Activated T-cell treated with anti-CD3 and anti-CD28 coated beads for 48 hours (primary cell): ENCODE measurements around the gene CFDP1.

Experiments used
- DNase-seq: peaks from one replicate; pipeline ENCODE4 v3.0.0-alpha.2; 2020; ENCODE audit warnings: low read depth

CFDP1 gene

DNA sequence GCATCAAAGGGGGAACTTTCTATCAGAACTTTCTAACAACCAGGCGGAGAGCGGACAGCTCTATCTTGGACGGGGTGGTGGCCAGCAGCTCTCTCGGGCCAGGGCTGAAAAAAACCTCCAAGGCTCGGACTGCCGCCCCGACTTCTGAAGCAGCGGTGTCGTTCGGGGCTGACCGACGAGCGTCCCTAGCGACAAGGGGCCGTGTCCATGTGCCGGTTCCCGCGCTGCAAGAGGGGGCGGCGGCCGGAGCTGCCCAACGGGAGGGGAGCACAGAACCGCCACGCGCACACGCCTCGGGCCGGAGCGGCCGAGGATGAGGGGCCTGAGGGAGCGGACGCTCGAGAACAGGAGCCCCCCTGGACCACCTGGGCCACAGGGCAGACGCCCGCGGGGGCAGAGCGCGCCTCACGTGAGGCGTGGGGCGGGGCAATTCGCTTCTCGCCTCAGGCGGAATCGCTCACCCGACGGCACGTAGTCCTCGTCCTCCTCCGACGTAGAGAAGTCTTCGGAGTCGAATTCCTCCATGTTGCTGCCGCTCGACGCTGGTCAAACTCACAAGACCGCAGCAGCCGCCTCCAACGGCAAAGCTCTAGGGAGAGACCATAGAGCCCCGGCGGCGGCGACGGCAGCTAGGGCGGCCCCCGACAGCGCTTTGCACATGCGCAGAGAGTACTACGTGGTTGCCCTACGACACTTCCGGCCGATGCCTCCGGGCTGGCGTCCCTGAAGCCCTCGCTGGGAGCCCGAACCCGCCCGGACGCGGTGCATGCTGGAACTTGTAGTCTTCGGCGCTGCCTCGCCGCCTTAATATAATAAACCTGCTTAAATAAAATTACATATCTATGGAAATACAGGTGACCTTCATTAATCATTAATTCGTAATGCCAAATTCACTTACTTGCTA lies at the start of gene CFDP1:
CFDP1 (minus strand) TSS at position 676 of the 904 bp plus-strand sequence; CDS start at position 525, 151 bp downstream.
- peak; percentile 91 for DNase-seq

DNA sequence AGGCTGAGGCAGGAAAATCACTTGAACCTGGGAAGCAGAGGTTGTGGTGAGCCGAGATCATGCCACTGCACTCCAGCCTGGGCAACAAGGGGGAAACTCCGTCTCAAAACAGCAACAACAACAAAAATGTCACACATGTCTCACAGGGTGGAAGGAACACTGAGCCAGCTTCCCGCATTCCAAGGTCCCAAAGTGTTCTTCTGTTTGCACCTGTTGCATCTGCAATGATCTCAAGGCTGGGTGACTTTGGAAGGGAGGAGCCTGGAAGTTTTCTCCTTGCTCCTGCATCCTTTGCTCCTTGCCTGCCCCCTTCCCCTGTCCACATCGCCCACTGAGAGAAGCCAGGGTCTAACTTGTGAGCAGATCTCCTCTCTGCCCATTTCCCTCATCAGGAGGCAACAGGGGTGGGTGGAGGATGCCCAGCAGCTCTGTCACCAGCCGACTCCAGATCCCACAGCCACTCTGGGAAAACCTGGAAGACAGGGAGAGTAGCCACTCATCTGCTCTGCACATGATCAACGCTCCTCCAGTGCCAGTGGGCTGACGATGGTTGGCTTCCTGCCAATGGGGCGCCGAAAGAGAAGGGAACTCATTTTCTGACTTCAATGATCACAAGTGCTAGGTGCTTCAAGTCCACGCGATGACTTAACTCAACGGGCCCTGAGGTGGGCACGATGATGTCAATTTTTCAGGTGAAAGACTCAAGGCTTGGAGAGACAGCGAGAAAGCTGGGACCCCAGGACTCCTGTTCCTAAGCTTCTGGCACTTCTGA lies 49.3 kb upstream of the CFDP1 start:
- DNase-seq, result no peak

DNA sequence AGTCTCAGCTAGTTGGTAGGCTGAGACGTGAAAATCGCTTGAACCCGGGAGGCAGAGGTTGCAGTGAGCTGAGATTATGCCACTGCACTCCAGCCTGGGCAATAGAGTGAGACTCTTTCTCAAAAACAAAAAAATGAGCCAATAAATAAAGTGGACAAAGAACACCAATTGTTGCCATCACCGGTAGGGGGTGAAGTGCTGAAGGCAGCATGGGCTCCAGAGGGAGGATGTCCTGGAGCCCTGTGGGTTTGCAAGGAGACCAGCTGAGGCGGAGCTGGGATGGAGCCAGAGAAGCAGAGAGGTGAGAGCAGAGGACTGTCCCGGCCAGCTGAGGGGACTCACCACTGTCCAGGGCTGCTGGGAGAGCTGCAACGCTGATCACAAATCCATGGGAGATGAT lies 48.2 kb upstream of the CFDP1 start:
- DNase-seq, result no peak

DNA sequence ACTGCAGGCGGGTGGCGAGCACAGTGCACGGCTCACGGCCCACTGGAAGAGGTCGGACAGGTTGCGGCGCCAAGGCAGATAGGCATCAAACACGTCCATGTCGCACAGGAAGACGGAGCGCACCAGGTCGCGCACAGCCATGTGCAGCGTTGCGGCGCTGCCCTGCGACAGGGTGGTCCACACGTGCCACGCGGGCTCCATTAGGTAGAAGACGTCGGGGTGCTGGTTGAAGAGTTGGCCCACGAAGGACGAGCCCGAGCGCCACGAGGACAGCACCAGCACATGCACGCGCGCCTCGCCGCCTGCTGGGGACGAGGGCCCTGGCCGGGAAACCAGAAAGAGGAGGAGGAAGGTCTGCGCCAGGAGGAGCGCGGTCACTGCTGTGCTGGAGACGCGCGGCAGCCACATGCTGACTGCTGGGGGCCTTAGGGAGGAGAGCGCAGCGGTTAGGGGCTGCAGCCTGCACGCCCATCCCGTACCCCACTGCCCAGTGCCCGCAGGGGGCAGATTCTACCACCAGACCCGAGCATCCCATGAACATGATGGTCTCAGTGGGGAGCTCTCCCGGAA lies 46.2 kb upstream of the CFDP1 start:
- no peak for DNase-seq

DNA sequence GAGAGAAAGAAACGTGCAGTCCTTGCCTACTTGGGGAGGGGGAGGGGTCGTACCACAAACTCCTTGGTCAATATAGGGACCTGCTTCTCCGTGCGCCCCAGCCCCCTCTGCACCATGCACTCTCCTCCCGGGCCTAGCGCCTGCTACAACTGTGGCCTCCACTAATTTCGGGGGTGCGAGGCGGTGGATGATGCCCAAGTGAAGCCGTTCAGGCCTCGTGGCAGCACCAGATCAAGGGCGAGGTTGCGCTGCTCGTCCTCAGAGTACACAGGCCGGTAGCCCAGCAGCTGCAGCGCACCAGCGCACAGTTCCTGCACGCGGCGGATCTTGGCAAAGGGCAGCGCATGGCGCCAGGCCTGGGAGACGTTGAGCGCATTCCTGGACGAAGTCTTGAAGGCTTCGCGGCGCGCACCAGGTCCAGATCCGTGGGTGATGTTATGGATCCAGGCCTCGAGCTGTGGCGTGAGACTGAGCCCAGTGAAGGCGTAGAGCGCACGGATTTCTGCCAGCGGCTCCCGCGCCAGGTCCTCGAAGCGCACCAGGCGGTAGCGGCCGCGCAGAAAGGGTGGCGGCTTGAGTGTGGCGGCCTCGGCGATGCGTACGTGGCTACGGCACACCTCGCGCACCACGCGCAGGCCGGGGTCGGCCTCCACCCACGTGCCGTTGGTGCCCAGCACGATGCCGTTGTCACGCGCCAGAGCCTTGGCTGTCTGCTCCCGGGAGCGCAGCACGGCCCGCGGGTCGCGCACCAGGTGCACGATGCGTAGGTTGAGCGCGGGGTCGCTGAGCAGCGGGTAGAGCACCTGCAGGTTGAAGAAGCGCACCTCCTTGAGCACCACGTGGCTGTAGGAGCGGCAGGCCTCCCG lies 45.4 kb upstream of the CFDP1 start:
- no peak for DNase-seq

DNA sequence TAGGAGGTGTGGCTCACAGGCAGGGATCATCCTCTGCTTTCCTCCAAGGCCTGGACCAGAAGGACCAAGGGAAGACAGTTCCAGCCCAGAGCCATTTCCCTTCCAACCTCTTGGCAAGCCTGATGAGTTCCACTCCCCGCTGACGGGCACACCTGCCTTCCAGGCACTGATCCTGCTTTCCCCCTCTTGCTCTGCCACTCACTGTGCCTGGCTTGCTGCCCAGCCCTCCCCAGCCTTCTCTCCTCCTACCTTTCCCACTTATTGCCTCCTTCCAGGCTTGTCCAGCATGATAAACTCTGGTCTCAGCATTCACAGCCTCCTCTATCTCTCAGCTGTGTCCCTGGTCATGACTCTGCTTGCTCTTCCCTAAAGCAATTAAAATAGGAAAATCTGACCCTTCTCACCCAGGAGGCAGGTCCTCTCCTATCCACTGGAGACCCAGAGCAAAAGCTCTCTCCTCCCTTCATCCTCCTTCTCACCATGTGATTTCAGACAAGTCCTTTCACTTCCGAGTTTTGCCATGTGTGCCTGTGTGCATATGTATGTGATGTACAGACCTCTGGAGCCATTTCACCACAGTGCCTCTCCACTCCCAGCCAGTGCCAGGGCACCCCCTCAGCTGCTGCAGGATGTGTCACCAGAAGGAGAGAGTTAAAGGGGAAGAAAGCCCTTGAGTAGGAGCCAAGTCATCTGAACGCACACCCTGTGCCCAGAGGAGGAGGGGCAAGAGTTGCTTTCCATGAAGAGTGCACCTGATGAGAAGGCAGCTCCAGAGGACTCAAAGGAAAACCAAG lies 44.6 kb upstream of the CFDP1 start:
- DNase-seq, result no peak

DNA sequence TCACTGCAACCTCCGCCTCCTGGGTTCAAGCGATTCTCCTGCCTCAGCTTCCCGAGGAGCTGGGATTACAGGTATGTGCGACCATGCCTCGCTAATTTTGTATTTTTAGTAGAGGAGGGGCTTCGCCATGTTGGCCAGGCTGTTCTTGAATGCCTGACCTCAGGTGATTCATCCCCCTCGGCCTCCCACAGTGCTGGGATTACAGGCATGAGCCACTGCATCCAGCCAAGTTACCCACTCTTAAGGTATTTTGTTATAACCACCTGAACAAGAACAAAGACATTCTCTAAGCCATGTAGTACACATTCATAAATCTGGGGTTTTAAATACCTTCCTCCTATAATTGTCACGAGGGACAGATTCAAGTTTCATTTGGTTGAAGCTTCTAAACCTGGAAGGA lies 43.5 kb upstream of the CFDP1 start:
- no peak for DNase-seq

DNA sequence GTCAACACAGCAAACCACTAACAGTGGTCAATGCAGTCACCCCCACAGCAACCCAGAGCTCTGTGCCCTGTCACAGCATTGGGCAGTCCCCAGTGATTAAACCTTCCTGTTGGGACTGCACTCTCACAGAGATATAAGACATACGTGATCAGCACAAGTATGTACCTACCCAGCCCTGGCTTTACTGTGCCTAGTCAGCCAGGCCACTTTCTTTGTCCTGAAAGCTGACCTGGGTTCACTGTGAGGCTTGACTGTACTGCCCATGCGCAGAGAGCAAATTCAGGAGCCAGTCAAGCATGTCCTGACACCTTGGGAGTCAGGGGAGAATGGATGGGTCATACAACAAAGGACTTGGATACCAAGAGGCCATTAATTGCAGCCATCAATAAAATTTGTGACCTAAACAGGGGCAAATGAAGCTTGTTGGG lies 42.1 kb upstream of the CFDP1 start:
- DNase-seq, result no peak

DNA sequence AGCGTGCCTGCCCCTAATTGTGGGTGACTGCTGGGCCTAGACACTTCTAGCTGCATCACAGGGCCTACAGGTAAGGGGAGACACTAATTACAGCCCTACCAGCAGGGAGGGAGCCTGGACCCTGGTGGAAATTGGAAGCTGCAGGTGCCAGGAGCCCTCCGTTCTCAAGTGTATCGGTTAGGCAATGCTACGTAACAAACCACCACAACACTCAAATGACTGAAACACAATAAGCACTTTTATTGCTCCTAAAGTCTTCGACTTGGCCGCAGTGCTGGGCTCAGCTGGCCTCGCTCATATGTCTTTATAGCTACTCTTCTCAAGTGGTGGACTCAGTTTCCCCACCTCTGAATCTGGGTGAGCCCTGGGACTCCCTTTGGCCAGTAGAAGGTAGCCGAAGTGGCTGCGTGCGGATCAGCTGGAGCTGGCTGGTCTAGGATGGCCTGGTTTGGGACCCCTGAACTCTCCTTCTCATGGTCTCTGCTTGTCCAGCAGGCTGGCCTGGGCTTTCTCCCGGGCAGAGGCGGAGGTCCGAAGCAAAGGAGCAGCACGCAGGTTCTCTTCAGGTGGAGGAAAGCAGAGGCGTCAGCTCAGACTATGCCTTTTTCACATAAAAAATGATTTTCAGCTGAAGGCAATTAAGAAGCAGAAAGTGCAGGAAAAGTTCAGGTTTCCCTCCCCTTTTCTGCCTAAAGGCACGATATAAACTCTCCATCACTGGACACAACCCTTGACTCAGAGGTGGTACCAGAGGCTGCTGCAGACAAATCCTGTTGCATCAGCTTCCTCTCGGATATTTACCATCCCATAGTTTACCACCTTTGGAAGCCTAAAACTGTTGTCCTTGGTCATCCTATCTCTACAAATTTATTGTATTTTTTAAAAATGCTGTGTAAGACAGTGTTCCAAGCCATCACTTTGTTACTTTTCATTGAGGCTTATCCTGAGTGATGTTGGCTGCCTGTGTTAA lies 39.9 kb upstream of the CFDP1 start:
- no peak for DNase-seq

DNA sequence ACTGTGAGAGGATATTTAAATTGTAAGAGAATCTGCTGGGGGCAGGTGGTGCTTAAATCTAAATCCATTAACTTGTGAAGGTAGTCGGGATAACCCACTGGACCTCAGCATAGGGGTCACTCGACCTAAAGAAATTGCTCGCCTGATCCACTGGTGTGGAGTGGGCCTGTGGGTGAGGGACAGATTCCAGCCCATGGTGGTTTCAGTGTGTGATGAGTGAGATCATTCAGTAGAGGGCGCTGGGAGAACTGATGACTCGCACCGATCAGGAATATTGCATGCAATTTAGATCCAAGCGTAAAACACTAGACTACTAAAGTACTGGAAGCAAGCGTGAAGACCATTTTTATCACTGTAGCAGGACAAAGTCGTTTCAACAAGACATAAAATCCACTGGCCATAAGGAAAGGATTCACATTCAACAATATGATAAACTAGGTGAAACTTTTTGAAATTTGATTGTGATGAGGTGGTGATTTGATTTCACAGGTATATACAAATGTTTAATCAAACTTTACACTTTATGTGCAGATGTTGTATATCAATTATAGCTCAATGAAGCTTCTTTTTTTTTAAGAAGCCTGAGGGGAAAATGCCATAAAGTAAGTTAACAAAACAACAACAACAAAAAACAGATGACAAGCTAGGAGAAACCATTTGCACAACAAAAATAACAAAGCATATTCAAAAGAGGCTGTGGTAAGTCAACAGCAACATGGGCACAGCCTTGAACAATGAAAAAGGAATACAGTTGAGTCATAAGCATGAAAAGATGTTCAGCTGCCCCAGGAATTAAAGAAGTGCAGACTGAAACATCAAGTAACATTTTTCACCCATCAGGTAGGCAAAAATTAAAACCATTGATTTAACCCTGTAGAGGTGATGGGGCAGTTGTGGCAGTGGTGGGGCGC lies 38.7 kb upstream of the CFDP1 start:
- no peak for DNase-seq

DNA sequence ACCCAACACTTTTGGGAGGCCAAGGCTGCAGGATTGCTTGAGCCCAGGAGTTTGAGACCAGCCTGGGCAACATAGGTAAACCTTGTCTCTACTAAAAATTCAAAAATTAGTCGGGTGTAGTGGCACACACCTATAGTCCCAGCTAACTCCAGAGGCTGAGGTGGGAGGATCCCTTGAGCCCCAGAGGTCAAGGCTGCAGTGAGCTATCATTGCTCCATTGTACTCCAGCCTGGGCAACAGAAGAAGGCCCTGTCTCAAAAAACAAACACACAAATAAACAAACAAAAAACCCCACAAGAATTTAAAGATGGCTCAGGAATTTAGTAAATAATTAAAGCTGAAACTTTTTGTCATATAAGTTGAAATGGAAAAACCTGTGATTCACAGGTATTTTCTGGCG lies 33.5 kb upstream of the CFDP1 start:
- no peak for DNase-seq

DNA sequence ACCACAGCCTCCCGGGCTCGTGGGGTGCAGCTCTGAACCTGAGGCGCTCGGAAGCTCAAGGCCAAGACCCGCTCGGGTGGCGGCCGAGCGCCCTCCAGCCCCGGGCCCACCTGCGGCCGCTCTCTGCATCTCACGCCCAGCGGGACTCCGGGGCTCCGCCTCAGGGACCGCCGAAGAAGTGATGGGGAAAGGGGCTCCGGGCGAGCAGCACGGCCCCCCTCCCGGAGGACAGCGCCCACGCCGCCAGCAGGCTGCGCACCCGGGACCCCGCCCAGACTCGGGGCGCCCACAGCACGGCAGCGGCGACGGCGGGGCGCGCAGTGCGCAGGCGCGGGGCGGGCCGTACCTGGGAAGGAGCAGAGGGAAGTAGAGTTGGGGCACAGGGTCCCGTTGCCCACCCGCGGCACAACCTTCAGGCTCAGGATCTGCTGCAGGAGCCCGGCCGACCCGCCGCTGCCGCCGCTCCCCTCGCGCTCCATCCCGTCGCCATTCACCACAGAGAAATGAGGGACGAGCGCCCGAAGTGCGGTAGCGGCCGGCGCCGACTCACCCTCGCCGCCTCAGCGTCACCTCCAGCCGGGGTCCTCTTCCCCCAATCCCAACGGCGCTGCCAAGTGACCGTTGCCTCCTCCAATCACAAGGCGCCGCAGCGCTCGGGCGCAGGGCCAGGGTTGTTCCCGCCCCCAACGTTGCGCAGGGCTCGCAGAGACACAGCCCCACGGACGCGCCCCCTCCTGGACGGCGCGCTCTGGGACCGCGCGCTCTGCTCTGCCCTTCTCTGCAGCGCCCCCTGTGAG lies 31.0 kb upstream of the CFDP1 start, which contains the start of gene TMEM170A:
TMEM170A (minus strand) TSS at position 568 of the 797 bp plus-strand sequence; CDS start at position 479, 89 bp downstream.
- peak; percentile 99 for DNase-seq

DNA sequence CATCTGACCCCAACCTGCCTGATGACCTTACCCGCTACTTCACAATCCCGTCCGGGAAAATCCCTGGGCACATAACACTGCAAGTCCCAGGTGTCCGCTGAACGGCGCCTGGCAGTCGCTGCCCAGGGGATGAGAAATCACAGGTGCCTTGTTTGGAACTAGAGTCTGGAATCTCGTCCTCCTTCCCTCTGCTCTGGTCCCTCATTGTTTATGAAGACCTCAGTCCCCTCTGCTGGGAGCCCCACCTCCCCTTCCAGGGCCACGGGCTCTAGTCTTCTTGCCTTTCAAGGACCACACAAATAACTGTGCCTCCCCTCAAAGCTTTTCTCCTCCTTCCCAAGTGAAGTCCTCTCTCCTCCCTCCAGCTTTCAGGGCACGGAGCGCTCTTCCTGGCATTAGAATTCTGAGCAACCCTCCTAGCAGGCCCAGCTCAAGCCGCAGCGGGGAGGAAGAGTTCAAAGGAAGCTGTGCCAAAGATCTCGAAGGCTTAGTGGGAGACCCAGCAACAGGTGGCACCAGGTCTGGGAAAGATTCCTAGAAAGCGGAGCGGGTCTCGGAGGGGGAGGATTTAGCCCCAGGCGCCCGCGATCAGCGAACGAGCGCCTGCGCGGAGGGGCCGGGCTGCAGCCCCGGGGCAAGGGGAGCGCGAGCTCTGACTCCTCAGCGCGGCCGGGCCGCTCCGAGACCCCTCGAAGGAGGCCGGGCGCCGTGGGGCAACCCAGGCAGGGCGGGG lies 30.3 kb upstream of the CFDP1 start:
- peak; percentile 38 for DNase-seq

DNA sequence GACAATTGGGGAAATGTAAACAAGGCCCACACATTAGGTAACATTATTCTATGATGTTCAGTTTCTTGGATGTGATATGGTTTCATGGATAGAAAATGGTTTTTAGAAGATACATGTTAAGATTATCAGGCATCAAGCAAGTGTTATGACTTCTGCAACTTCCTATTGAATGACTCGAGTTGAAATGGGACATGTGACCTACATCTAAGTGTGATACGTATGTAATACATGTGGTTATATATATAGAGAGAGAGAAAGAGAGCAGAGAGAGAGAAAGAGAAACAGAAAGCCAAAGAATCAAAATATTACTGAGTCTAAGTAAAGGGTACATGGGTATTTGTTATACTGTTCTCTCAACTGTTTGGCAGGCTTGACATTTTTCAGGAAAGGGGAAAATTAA lies 29.5 kb upstream of the CFDP1 start:
- no peak for DNase-seq

DNA sequence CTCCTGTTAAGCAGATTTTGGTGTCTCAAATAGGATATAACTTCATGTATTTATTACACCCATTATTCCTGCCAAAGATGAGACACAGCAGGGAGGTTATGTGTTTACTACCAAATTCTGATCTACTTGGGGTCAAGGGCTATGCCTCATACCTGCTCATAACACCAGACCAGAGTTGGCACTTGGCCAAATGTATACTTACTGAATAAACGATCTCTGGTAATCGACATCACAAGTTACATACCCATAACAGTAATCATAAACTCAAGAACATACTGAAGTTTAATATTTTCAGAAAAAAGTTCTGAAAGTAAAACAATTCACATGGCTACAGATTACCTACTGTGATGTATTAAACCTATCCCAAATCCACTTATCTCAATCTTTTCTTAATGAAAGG lies 28.3 kb upstream of the CFDP1 start:
- DNase-seq, result no peak

DNA sequence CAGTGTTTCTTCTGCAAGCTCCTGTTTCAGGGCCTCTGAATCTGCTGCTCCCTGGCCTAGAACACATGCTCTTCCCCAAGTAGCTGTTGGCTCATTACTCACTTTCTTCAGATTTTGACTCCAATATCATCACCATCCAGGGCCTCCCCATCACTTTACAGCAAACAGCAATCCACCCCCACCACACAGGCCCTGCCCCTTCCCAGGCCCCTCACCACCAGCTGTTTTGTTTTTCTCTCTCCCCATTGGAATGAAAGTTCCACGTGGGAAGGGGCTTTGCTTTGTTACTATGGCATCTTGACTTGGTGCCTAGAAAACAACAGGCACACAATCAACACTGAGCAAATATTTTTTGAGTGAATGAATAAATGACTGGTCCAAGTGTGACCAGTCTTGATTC lies 27.1 kb upstream of the CFDP1 start:
- DNase-seq, result no peak

DNA sequence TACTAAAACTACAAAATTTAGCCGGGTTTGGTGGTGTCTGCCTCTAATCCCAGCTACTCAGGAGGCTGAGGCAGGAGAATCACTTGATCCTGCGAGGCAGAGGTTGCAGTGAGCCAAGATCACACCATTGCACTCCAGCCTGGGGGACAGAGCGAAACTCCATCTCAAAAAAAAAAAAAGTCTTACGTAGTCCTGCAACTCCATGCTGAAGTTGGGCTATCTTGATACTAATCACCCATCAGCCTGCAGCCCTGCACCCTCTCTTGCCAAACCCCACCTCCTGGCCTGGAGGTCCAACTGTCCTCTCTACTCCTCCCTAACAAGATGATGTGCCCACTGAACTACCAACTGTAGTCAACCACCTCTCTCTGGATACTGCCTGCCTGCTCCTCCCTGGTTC lies 26.4 kb upstream of the CFDP1 start:
- no peak for DNase-seq
